Vagina (tissue), 2 donors: Measurements from ENCODE around the gene FLT4. TPM values are rescaled to one million over a fixed set of nuclear protein-coding genes. Genes with fewer than 3 reads are reported as not detected.

Experiments used
- DNase-seq, 2 donors: peaks; one replicate each; pipeline ENCODE4 v3.0.0-alpha.2; 2017; ENCODE audit errors: extremely low spot score in 2 of 2
- H3K27ac ChIP-seq: fragments of 200-600 bp; sonication (generic); one replicate; pipeline ENCODE4 v1.5.1; 2019
- H3K27me3 ChIP-seq: fragments of 200-600 bp; sonication (generic); one replicate; pipeline ENCODE4 v1.5.1; 2019
- H3K36me3 ChIP-seq, 2 donors: fragments of 200-600 bp; sonication (generic); one replicate each; pipeline ENCODE4 v1.5.1; 2017 to 2019
- H3K4me1 ChIP-seq: fragments of 200-600 bp; sonication (generic); one replicate; pipeline ENCODE4 v1.5.1; 2019
- H3K4me3 ChIP-seq, 2 donors: fragments of 200-600 bp; sonication (generic); 1 replicate in 1 of 2; 2 replicates in 1 of 2; pipeline ENCODE4 v1.5.1; 2016 to 2019
- H3K9me3 ChIP-seq: fragments of 200-600 bp; sonication (generic); one replicate; pipeline ENCODE4 v1.5.1; 2019
- CTCF ChIP-seq, 3 experiments: fragments of 450-650 bp in 2 of 3; fragments of 200-600 bp in 1 of 3; sonication (generic) in 1 of 3; IDR thresholded peaks; one replicate each; pipeline ENCODE4 v1.5.1; 2017 to 2019; ENCODE audit warnings: antibody characterized with exemption in 3 of 3, mild to moderate bottlenecking in 2 of 3, moderate library complexity in 2 of 3
- POLR2A ChIP-seq, 2 donors: fragments of 450-650 bp; IDR thresholded peaks; one replicate each; pipeline ENCODE4 v1.6.1; 2017; ENCODE audit warnings: antibody characterized with exemption in 2 of 2, mild to moderate bottlenecking in 2 of 2, moderate library complexity in 2 of 2
- POLR2AphosphoS5 ChIP-seq, 2 donors: sonication (generic); formaldehyde crosslinking; IDR thresholded peaks; one replicate each; pipeline ENCODE4 v1.9.0; 2017; ENCODE audit warnings: antibody characterized with exemption in 2 of 2, mild to moderate bottlenecking in 2 of 2, low read depth in 1 of 2; ENCODE audit not compliant: insufficient read depth in 1 of 2
- intact Hi-C: fragments of 100-400 bp; cut with DNase I; formaldehyde crosslinking; loops from one replicate; pipeline ENCODE4 v1.15.1; 2023
- total RNA-seq: library from RNA; depleted of rRNA; stranded (reverse); fragments of >200 nt; gene quantifications from one replicate; pipeline ENCODE4 v1.2.3, GENCODE V29; 2016

The FLT4 gene
- total RNA-seq, 1 donor from 2014 or later = 20.9 TPM

- Histone ChIP-seq H3K27ac (no peak overlapping the region), H3K27me3 (no peaks in the 10 kb centered on the region), H3K36me3 (no peaks in the 10 kb centered on the region), H3K4me3 (no peak overlapping the region), H3K9me3 (no peaks in the 10 kb centered on the region), H3K4me1 (no peaks in the 10 kb centered on the region)
- no peak for TF ChIP-seq CTCF (IDR thresholded peaks at IDR 0.05)
- TF ChIP-seq POLR2AphosphoS5 (IDR thresholded peaks at IDR 0.05; ENCODE audit: insufficient read depth in 1 of 2, low read depth in 1 of 2) = no peak
- TF ChIP-seq POLR2A (IDR thresholded peaks at IDR 0.05) = no peak
- DNase-seq = no peak
- intact Hi-C loops = no loop called here
Measured at GRCh38 chr5:180601591-180602480, 47.6 kb downstream of the FLT4 start.

- no peak for DNase-seq
- Histone ChIP-seq H3K36me3 (no peaks in the 10 kb centered on the region), H3K27me3 (no peaks in the 10 kb centered on the region), H3K27ac (no peak overlapping the region), H3K4me1 (no peaks in the 10 kb centered on the region), H3K9me3 (no peaks in the 10 kb centered on the region), H3K4me3 (no peak overlapping the region)
- intact Hi-C loops = no loop called here
- TF ChIP-seq POLR2A (IDR thresholded peaks at IDR 0.05) (no peak), CTCF (IDR thresholded peaks at IDR 0.05) (no peak), POLR2AphosphoS5 (IDR thresholded peaks at IDR 0.05; ENCODE audit: insufficient read depth in 1 of 2, low read depth in 1 of 2) (no peak)
Measured at GRCh38 chr5:180600554-180601041, 48.8 kb downstream of the FLT4 start.

- no peak for TF ChIP-seq POLR2AphosphoS5 (IDR thresholded peaks at IDR 0.05; ENCODE audit: insufficient read depth in 1 of 2, low read depth in 1 of 2)
- no peak for TF ChIP-seq CTCF (IDR thresholded peaks at IDR 0.05)
- TF ChIP-seq POLR2A (IDR thresholded peaks at IDR 0.05) = no peak
- Histone ChIP-seq H3K36me3 (no peaks in the 10 kb centered on the region), H3K27me3 (no peaks in the 10 kb centered on the region), H3K4me1 (no peaks in the 10 kb centered on the region), H3K27ac (no peak overlapping the region), H3K9me3 (no peaks in the 10 kb centered on the region), H3K4me3 (no peak overlapping the region)
- no peak for DNase-seq
- intact Hi-C loops = no loop called here
Measured at GRCh38 chr5:180599981-180600553, 49.3 kb downstream of the FLT4 start.

- H3K27me3 ChIP-seq = no peaks in the 10 kb centered on the region
- no peak for DNase-seq
Measured at GRCh38 chr5:180599590-180599914, 49.8 kb downstream of the FLT4 start.

GRCh38 chr5:180598797-180599589 is 50.4 kb downstream of the FLT4 start:
- intact Hi-C loops = no loop called here
- TF ChIP-seq POLR2A (IDR thresholded peaks at IDR 0.05) (no peak), POLR2AphosphoS5 (IDR thresholded peaks at IDR 0.05; ENCODE audit: insufficient read depth in 1 of 2, low read depth in 1 of 2) (no peak), CTCF (IDR thresholded peaks at IDR 0.05) (no peak)
- H3K36me3 ChIP-seq = no peaks in the 10 kb centered on the region
- peak in 1 of 2 donors; percentile 85 for DNase-seq
- no peaks in the 10 kb centered on the region for H3K9me3 ChIP-seq
- H3K27ac ChIP-seq = no peak overlapping the region
- H3K4me3 ChIP-seq = no peak overlapping the region
- H3K4me1 ChIP-seq = no peaks in the 10 kb centered on the region
- no peaks in the 10 kb centered on the region for H3K27me3 ChIP-seq

More at GRCh38 chr5:180599590-180599914, 49.8 kb downstream of the FLT4 start:
- intact Hi-C loops = no loop called here
- no peaks in the 10 kb centered on the region for H3K36me3 ChIP-seq
- no peaks in the 10 kb centered on the region for H3K4me1 ChIP-seq
- TF ChIP-seq POLR2A (IDR thresholded peaks at IDR 0.05) = no peak
- no peaks in the 10 kb centered on the region for H3K9me3 ChIP-seq
- H3K27ac ChIP-seq = no peak overlapping the region
- no peak overlapping the region for H3K4me3 ChIP-seq
